Measurements from ENCODE around the gene LRP2. TPM values are rescaled to one million over a fixed set of nuclear protein-coding genes. Genes with fewer than 3 reads are reported as not detected.

Gene LRP2
- polyA plus RNA-seq, 3 donors: not detected

DNA sequence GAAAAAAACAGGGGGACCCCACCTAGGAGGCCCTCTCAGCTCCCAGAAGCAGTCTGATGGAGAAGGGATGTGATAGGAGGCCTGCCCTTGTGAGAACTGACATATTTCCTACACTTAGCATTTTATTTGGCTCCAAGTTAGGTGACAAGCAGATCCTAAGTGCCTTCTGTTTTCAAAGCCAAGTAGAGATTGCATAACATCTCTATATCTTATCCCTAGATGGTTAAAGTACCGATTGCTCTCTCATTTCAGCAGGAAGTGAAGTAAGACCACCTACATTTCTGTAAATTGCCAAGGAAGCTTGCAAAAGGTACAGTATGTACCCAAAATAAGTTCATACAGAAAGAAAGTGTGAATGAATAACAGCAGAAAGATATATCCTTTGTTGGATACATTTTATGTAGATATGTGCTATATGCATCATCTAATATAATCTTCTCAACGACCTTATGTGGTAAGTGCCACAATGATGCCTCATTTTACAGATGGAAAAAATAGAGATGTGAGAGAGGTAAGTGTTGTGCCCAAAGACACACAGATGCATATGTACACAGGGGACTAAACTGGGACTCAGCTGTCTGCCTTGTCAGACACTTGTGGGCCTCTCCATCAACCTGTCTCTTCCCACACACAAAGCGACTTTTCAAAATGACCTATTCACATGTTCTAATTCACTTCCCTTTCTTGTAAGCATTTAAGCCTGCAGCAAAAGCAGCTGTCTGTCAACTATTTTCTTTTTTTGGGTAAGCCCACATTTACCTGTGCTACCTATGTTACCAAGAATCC, 254.0 kb downstream of the LRP2 start:
- Histone ChIP-seq H3K4me1 (ENCODE audit: control insufficient read depth in 1 of 2, insufficient read depth in 2 of 2, low read length in 2 of 2) (peaks cover 40 to 62% of the 10 kb centered on the region in 2 donors), H3K27ac (ENCODE audit: low read depth in 1 of 2, low read length in 2 of 2) (no peak overlapping the region), H3K4me3 (replicated peaks in 1 of 3; ENCODE audit: low read depth in 2 of 3, low read length in 3 of 3) (no peak overlapping the region), H4K20me1 (ENCODE audit: insufficient read depth, low read length) (no peaks in the 10 kb centered on the region), H3K27me3 (ENCODE audit: control insufficient read depth in 2 of 2, insufficient read depth in 2 of 2, low read length in 2 of 2) (no peaks in the 10 kb centered on the region), H3K36me3 (replicated peaks in 1 of 2; ENCODE audit: control insufficient read depth in 1 of 2, insufficient read depth in 2 of 2, low read length in 2 of 2) (no peaks in the 10 kb centered on the region), H3K9me3 (replicated peaks in 1 of 2; ENCODE audit: control insufficient read depth in 1 of 2, insufficient read depth in 1 of 2, low read length in 2 of 2) (no peaks in the 10 kb centered on the region), H3K79me2 (ENCODE audit: insufficient read depth, low read length) (no peaks in the 10 kb centered on the region), H2AFZ (ENCODE audit: insufficient read depth, low read depth, low read length, poor library complexity, severe bottlenecking) (no peak overlapping the region), H3K9ac (ENCODE audit: insufficient read depth, low read length, poor library complexity, severe bottlenecking) (no peak overlapping the region), H3K4me2 (replicated peaks; ENCODE audit: extremely low read depth, low read length, poor library complexity, severe bottlenecking) (no peak overlapping the region)
- no peaks in the 10 kb centered on the region for H3K9me3 Mint-ChIP-seq
- intact Hi-C loops (cut with micrococcal nuclease): loop anchor here in 1 of 2 donors (5.0 to 10.0 kb wide), 2 partner anchors 34 to 63 kb away; no protein-coding TSS in a partner anchor
- peaks cover 62% of the 10 kb centered on the region for H3K4me1 Mint-ChIP-seq
- peak overlapping the region in 1 of 7 donors; percentile 60 for H3K27ac Mint-ChIP-seq
- TF ChIP-seq, protein P1, sequence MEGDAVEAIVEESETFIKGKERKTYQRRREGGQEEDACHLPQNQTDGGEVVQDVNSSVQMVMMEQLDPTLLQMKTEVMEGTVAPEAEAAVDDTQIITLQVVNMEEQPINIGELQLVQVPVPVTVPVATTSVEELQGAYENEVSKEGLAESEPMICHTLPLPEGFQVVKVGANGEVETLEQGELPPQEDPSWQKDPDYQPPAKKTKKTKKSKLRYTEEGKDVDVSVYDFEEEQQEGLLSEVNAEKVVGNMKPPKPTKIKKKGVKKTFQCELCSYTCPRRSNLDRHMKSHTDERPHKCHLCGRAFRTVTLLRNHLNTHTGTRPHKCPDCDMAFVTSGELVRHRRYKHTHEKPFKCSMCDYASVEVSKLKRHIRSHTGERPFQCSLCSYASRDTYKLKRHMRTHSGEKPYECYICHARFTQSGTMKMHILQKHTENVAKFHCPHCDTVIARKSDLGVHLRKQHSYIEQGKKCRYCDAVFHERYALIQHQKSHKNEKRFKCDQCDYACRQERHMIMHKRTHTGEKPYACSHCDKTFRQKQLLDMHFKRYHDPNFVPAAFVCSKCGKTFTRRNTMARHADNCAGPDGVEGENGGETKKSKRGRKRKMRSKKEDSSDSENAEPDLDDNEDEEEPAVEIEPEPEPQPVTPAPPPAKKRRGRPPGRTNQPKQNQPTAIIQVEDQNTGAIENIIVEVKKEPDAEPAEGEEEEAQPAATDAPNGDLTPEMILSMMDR (IDR thresholded peaks at IDR 0.05): no peak
- no peaks in the 10 kb centered on the region for H3K36me3 Mint-ChIP-seq
- no peak for DNase-seq
- 20% methylated on average over 1 of the region's 3 CpGs for WGBS (ENCODE audit: insufficient coverage)
- no peak overlapping the region for H3K4me3 Mint-ChIP-seq
- peaks cover 0 to 6% (median 2%) of the 10 kb centered on the region in 3 donors for H3K27me3 Mint-ChIP-seq (ENCODE audit: low read depth in 3 of 3)

DNA sequence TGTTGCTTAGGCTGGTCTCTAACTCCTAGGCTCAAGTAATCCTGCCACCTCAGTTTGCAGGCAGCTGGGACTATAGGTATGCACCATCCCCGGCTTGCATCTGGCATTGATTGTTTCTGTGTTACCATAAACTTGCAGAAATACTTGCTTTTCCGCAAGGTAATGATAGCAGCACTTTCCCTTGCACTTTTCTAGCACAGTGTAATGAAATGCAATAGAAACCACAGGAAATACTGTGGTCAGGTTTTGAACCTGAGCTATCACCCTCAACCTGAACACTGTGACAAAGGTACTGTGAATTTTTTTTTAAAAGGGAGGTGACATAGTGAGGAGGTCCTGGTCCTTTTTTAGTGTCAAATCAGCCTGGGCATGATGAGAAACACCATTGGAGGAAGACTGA, 254.7 kb downstream of the LRP2 start:
- Histone ChIP-seq H2AFZ (ENCODE audit: insufficient read depth, low read depth, low read length, poor library complexity, severe bottlenecking) (no peak overlapping the region), H3K27ac (ENCODE audit: low read depth in 1 of 2, low read length in 2 of 2) (no peak overlapping the region), H3K4me1 (ENCODE audit: control insufficient read depth in 1 of 2, insufficient read depth in 2 of 2, low read length in 2 of 2) (peaks cover 42 to 65% of the 10 kb centered on the region in 2 donors), H3K9me3 (replicated peaks in 1 of 2; ENCODE audit: control insufficient read depth in 1 of 2, insufficient read depth in 1 of 2, low read length in 2 of 2) (no peaks in the 10 kb centered on the region), H3K79me2 (ENCODE audit: insufficient read depth, low read length) (no peaks in the 10 kb centered on the region), H3K9ac (ENCODE audit: insufficient read depth, low read length, poor library complexity, severe bottlenecking) (no peak overlapping the region), H3K4me2 (replicated peaks; ENCODE audit: extremely low read depth, low read length, poor library complexity, severe bottlenecking) (no peak overlapping the region), H4K20me1 (ENCODE audit: insufficient read depth, low read length) (no peaks in the 10 kb centered on the region), H3K36me3 (replicated peaks in 1 of 2; ENCODE audit: control insufficient read depth in 1 of 2, insufficient read depth in 2 of 2, low read length in 2 of 2) (no peaks in the 10 kb centered on the region), H3K27me3 (ENCODE audit: control insufficient read depth in 2 of 2, insufficient read depth in 2 of 2, low read length in 2 of 2) (no peaks in the 10 kb centered on the region), H3K4me3 (replicated peaks in 1 of 3; ENCODE audit: low read depth in 2 of 3, low read length in 3 of 3) (no peak overlapping the region)
- peaks cover 0 to 6% (median 2%) of the 10 kb centered on the region in 3 donors for H3K27me3 Mint-ChIP-seq (ENCODE audit: low read depth in 3 of 3)
- DNase-seq: peak in 1 of 3 donors; percentile 24
- no peaks in the 10 kb centered on the region for H3K36me3 Mint-ChIP-seq
- peak overlapping the region in 1 of 7 donors; percentile 60 for H3K27ac Mint-ChIP-seq
- no peak overlapping the region for H3K4me3 Mint-ChIP-seq
- peaks cover 69% of the 10 kb centered on the region for H3K4me1 Mint-ChIP-seq
- intact Hi-C loops (cut with micrococcal nuclease): loop anchor here in 1 of 2 donors (5.0 to 10.0 kb wide), 2 partner anchors 35 to 63 kb away; no protein-coding TSS in a partner anchor
- TF ChIP-seq, protein P1 (IDR thresholded peaks at IDR 0.05): no peak
- H3K9me3 Mint-ChIP-seq: no peaks in the 10 kb centered on the region
- WGBS (ENCODE audit: insufficient coverage): 0% methylated on average over 1 of the region's 2 CpGs
